ENCODE results near the gene CCDC85A.

DNA sequence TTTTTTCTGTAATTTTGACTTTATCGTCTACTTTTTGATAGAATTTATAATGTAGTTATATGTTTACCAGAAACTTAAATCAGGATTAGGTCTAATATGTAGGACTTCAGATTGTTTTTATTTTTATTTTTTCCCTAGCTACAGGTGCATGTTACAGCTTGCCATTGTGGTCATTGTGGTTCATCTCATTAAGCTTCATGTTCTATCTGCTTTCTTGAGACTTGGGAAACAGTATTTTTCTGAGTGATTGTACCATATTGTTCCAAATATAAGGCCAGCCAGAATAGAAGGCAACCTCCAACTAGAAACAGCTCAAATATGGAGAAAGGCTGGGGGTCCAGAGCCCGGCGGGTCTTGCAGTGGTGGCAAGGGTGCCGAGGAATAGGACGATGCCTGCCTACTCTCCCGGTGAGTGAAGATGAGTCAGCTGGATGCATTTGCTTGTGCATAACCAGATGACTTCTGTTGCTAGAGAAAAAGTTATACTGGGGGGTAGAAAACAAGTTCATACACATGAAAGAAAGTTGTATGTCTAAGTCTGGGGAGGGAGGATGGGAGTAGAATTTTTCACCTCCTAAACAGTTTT is 188.4 kb downstream of the CCDC85A start:
- TF ChIP-seq, protein P1, sequence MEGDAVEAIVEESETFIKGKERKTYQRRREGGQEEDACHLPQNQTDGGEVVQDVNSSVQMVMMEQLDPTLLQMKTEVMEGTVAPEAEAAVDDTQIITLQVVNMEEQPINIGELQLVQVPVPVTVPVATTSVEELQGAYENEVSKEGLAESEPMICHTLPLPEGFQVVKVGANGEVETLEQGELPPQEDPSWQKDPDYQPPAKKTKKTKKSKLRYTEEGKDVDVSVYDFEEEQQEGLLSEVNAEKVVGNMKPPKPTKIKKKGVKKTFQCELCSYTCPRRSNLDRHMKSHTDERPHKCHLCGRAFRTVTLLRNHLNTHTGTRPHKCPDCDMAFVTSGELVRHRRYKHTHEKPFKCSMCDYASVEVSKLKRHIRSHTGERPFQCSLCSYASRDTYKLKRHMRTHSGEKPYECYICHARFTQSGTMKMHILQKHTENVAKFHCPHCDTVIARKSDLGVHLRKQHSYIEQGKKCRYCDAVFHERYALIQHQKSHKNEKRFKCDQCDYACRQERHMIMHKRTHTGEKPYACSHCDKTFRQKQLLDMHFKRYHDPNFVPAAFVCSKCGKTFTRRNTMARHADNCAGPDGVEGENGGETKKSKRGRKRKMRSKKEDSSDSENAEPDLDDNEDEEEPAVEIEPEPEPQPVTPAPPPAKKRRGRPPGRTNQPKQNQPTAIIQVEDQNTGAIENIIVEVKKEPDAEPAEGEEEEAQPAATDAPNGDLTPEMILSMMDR (IDR thresholded peaks at IDR 0.05) = no peak
- TF ChIP-seq POLR2A (IDR thresholded peaks at IDR 0.05) = no peak
- no peak for TF ChIP-seq EP300 (IDR thresholded peaks at IDR 0.05)

Data from ovary (tissue), 3 donors.